HEK293 (cell line): ENCODE data around the gene LYPD3.

Source experiments
- BCL11A ChIP-seq: fragments of 450-650 bp; formaldehyde crosslinking; IDR thresholded peaks from 2 replicates; pipeline ENCODE4 v1.5.1; 2016; ENCODE audit warnings: low read depth, missing biosample characterization, missing genetic modification characterization
- YY1 ChIP-seq: fragments of 450-650 bp; formaldehyde crosslinking; IDR thresholded peaks from 2 replicates; pipeline ENCODE4 v1.5.1; 2018; ENCODE audit warnings: missing biosample characterization, missing genetic modification characterization
- ZNF350 ChIP-seq: fragments of 450-650 bp; formaldehyde crosslinking; IDR thresholded peaks from 2 replicates; pipeline ENCODE4 v1.5.0; 2017; ENCODE audit warnings: missing biosample characterization, mild to moderate bottlenecking, missing genetic modification characterization
- TF ChIP-seq, protein P1 (sequence below): fragments of 450-650 bp; formaldehyde crosslinking; IDR thresholded peaks from 2 replicates; pipeline ENCODE4 v1.5.1; 2016; ENCODE audit warnings: missing biosample characterization, missing genetic modification characterization
- TF ChIP-seq, protein P2 (sequence below): fragments of 450-650 bp; formaldehyde crosslinking; IDR thresholded peaks from 2 replicates; pipeline ENCODE4 v1.5.1; 2016; ENCODE audit warnings: missing biosample characterization, missing genetic modification characterization
- TF ChIP-seq, protein P3 (sequence below): fragments of 450-650 bp; formaldehyde crosslinking; IDR thresholded peaks from 2 replicates; pipeline ENCODE4; 2016; ENCODE audit warnings: missing biosample characterization, missing genetic modification characterization
- TF ChIP-seq, protein P4 (sequence below): fragments of 450-650 bp; formaldehyde crosslinking; IDR thresholded peaks from 2 replicates; pipeline ENCODE4 v1.5.1; 2016; ENCODE audit warnings: missing biosample characterization, missing genetic modification characterization

DNA sequence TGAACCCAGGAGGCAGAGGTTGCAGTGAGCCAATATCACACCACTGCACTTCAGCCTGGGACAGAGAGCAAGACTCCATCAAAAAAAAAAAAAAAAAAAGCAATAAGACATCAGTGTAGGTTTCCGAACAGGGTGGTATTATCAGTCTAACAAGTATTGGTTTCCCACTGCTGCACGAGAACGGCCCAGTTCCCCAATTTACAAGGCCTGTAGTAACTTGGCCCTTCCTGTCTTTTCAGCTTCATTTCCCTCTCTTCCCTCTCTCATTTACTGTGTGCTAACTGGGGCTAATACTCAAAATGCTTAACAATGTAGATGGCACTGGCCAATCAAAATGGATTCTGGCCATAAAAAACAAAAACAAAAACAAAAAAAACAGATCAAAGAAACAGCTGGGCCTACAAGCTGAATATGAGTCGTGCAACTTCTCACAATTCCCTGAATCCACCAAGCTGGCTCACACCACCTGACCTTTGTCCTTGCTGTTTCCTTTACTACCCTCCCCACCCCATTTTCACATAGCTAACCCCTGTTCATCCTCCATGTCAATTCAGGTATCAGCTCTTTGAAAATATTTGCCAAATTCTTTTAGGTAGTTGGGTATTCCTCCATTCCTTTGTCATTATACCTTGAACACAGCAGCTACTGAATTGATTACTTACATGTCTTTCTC lies 48.3 kb downstream of the LYPD3 start:
- TF ChIP-seq, protein P1, sequence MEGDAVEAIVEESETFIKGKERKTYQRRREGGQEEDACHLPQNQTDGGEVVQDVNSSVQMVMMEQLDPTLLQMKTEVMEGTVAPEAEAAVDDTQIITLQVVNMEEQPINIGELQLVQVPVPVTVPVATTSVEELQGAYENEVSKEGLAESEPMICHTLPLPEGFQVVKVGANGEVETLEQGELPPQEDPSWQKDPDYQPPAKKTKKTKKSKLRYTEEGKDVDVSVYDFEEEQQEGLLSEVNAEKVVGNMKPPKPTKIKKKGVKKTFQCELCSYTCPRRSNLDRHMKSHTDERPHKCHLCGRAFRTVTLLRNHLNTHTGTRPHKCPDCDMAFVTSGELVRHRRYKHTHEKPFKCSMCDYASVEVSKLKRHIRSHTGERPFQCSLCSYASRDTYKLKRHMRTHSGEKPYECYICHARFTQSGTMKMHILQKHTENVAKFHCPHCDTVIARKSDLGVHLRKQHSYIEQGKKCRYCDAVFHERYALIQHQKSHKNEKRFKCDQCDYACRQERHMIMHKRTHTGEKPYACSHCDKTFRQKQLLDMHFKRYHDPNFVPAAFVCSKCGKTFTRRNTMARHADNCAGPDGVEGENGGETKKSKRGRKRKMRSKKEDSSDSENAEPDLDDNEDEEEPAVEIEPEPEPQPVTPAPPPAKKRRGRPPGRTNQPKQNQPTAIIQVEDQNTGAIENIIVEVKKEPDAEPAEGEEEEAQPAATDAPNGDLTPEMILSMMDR (tag by site-specific recombination): no peak
- TF ChIP-seq YY1 (tag by site-specific recombination) (no peak), BCL11A (tag by site-specific recombination) (no peak), ZNF350 (no peak)
- TF ChIP-seq, protein P2, sequence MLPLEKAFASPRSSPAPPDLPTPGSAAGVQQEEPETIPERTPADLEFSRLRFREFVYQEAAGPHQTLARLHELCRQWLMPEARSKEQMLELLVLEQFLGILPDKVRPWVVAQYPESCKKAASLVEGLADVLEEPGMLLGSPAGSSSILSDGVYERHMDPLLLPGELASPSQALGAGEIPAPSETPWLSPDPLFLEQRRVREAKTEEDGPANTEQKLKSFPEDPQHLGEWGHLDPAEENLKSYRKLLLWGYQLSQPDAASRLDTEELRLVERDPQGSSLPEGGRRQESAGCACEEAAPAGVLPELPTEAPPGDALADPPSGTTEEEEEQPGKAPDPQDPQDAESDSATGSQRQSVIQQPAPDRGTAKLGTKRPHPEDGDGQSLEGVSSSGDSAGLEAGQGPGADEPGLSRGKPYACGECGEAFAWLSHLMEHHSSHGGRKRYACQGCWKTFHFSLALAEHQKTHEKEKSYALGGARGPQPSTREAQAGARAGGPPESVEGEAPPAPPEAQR (tag by site-specific recombination): no peak
- TF ChIP-seq, protein P3, sequence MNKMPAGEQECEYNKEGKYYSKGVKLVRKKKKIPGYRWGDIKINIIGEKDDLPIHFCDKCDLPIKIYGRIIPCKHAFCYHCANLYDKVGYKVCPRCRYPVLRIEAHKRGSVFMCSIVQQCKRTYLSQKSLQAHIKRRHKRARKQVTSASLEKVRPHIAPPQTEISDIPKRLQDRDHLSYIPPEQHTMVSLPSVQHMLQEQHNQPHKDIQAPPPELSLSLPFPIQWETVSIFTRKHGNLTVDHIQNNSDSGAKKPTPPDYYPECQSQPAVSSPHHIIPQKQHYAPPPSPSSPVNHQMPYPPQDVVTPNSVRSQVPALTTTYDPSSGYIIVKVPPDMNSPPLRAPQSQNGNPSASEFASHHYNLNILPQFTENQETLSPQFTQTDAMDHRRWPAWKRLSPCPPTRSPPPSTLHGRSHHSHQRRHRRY: no peak
- TF ChIP-seq, protein P4, sequence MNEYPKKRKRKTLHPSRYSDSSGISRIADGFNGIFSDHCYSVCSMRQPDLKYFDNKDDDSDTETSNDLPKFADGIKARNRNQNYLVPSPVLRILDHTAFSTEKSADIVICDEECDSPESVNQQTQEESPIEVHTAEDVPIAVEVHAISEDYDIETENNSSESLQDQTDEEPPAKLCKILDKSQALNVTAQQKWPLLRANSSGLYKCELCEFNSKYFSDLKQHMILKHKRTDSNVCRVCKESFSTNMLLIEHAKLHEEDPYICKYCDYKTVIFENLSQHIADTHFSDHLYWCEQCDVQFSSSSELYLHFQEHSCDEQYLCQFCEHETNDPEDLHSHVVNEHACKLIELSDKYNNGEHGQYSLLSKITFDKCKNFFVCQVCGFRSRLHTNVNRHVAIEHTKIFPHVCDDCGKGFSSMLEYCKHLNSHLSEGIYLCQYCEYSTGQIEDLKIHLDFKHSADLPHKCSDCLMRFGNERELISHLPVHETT (tag by site-specific recombination): no peak
